DMS153 treated with DMSO at 0.1 percent for 48 hours (cell line): Measurements from ENCODE around the gene MMAA.
A peak's percentile ranks its signal among the peaks of the same experiment; 100 is the strongest.
"Not testable (repeated sequence)": the region's sequence is repeated elsewhere in the genome, so short reads cannot be mapped to it uniquely, and the experiment has no call there.

Experiments used
- DNase-seq: peaks from one replicate; lab custom pipeline; 2025; ENCODE audit not compliant: unreplicated experiment; lab: John Stamatoyannopoulos, UW

The MMAA gene

DNA sequence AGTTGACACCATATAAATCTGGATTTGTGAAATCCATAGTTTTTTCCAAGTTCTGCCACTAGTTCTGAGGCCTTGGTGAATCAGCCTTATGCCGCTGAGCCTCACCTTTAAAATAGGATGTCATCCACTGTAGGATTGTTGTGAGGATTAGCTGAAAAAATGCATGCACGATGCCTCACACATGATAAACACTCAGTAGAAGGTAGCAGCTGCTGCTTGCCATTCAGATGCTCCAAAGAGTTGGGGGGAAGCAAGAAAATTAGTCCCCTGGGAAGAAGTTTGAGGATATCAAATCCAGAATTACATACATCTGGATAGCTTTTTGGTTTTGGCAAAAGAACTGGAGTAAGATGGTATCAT is 7.4 kb downstream of the MMAA start:
- no peak for DNase-seq

DNA sequence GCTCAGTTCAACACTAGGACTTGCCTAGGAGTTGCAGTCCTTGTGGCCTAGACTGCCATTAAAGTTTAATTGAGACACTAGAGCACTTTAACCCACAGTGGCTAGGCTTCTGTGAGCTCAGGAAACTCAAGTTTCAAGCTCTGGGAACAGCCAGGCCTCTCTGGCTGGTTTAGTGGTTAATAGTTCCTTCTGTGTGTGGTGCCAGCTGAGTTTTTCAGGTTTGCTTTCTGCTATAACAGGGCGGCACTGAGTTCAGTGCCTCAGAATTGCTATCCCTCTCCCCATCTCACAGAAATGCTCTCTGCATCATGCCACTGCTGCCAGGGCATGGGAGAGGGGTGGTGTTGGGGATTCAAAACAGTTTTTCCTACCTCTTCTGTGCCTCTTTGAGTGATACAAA is 15.9 kb downstream of the MMAA start:
- no peak for DNase-seq

DNA sequence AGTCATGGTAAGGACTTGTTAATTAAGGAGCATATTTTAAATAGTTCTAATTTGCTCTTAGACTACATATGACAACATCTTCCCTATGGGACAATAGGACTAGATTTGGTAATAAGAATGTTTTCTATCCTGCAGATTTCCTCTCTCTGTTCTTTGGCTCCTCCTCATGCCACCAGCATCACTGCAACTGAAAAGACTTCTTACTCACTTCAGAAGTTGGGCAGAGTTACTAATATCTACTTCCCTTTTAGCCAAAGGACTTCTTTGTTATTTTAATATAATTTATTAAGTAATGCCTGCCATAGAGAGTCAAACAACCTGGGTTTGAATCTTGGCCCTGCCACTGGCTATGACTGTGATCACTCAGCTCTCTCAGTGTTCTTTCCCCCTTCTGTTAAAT is 16.4 kb downstream of the MMAA start:
- no peak for DNase-seq

DNA sequence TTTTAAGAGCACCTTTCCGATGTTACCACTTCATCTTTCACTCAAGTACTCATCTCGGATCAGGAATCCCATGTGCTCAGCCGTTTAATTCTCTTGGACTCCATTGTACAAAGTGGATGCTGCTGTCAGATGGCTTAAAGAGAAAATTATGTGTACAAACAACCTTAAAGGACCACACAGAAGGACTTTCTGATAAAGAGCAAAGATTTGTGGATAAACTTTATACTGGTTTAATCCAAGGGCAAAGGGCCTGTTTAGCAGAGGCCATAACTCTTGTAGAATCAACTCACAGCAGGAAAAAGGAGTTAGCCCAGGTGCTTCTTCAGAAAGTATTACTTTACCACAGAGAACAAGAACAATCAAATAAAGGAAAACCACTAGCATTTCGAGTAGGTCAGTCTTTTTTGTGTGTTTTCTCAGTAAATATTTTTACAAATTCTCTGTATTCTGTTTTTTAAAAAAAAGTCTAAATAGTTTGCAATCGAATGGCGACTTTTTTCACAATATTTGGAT is 20.1 kb downstream of the MMAA start:
- DNase-seq: no peak

DNA sequence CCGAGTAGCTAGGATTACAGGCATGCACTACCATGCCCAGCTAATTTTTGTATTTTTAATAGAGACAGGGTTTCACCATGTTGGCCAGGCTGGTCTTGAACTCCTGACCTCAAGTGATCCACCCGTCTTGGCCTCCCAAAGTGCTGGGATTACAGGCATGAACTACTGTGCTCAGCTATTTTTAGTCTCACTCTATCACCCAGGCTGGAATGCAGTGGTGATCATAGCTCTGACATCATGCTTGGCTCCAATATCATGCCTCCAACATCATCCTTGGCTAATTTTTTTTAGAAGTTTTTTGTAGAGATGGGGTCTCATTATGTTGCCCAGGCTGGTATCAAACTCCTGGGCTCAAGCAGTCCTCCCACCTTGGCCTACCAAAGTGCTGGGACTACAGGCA is 21.1 kb downstream of the MMAA start:
- not testable (repeated sequence) for DNase-seq

DNA sequence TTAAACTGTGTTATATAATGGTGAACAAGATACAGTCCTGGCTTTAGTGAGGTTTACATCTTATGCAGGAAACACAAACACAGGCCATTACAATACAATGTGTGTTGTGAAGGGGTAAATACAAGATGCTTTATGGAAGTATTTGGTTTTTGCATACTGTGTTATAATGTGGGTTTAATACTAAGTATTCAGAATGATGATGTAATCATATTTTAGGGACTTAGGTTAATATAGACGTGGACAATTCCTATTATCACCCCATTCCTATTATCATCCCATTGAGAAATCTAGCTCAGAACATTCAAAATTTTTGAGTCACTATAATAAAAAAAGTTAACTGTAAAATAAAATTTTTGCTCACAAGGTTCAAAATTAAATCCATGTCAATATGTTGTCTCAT is 24.1 kb downstream of the MMAA start:
- DNase-seq: no peak

DNA sequence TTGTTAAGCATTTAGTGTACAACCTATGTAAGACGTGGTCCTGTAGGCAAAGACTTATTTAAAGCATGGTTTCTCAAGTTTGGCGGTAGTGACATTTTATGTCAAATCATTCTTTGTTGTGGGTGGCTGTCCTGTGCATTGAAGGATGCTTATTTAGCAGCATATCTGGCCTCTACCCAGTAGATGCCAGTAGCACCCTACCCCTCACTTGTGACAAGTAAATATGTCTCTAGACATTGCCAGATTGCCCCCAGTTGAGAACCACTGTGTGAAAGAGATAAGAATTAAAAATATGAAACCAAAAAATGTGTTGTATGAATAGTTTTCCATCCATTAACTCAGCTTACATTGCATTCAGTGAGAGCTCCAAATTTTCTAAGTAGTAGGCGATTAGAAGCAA is 25.5 kb downstream of the MMAA start:
- no peak for DNase-seq

DNA sequence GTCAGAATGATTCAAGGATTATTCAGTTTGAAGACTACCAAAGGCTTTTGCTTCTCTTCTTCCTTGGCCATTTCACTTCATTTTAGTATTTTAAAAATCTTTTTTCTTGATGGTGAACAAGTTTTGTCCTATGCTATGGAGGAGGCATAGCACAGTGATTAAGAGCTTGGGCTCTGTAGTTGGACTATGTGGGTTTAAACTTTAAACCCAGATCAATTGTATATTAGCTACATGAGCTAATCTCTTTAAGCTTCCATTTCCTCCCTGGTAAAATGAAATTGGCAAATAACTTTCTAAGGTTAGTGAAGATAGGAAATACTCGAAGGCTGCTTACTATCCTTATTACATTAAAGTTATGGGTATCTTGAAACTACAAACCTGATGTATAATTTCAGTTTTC is 37.0 kb downstream of the MMAA start:
- DNase-seq: no peak

DNA sequence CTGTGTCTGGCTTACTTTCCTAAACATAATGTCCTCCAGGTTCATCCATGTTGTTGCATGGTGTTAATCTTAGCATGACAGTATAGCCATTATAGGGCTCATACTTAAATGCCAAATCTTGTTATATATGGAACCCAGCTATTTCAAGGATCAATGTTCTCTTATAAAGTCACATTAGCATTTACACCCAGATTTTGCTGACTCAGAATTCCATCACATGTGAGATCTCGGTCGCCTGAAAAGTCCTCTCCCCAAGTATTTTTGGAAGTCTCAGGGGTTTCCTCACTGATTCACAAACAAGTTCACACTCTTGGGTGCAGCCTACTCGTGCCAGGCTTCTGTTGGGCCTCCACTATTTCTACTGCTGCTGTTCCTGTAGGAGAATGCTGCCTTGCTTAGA is 40.9 kb downstream of the MMAA start:
- no peak for DNase-seq

DNA sequence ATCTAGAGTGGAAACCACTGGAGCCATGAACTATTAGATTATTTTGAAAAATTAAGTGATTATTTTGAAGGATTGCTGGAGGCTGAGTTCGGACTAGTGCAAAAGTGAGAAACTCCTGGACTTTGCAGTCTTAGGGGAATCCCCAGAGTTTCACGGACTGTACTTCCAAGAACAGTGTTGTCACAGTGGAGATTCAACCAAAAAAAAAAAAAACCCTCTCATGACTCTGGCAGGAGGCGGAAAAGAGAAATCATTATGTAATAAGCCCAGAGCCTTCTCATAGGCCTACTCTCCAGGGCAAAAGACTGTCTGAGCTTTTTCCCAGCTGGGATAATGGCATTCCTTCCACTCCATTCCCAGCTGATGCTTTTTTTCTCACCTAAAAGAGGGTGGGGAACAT is 44.0 kb downstream of the MMAA start:
- no peak for DNase-seq

DNA sequence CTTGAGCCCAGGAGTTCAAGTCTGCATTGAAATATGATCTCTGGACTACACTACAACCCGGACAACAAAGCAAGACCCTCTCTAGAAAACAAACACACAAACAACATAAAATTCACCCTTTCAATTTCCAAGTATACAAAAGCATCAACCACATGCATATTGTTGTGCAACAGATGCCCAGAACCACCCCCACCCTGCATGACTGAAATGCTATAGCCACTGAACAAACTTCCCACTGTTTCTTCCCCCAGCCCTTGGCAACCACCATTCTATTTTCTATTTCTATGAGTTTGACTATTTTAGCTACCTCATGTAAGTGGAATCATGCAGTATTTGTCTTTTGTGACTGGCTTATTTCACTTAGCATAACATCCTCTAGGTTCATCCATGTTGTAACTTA is 46.6 kb downstream of the MMAA start:
- no peak for DNase-seq

DNA sequence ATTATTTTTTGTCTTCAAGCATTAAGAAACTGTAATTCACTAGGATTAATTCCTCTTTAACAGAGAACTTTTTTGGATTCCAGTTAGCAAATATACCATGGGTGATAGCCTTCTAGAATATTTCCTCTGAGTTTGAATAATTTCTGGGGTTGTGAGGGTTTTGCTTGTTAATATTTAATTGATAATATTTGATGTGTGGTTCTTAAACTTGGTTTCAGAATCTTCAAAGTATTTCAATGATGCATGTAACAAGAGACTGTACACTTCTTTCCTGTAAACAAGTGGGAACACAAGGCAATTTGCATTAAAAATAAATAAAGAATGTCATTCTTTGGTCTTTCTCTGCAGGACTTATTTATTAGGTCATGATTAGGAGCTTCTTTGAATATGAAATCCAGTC is 51.2 kb downstream of the MMAA start:
- DNase-seq: no peak

DNA sequence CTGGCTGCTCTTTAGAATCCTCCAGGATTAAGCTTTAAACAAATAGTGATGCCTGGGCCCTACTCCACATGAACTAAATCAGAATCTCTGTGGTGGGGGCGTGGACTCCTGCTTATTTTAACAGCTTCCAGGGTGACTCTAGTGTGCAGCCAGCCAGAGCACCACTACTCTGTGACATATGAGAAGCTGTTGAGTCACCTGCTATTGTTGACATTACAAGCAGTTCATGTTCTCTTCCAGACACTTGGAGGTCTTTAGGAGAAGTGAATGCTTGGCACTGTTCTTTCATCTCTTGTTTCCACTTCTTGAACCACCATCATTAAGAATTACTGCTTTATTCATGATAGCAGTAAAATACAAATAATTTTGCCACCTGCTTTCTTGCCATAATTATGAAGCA is 60.3 kb downstream of the MMAA start:
- peak; percentile 54 for DNase-seq

DNA sequence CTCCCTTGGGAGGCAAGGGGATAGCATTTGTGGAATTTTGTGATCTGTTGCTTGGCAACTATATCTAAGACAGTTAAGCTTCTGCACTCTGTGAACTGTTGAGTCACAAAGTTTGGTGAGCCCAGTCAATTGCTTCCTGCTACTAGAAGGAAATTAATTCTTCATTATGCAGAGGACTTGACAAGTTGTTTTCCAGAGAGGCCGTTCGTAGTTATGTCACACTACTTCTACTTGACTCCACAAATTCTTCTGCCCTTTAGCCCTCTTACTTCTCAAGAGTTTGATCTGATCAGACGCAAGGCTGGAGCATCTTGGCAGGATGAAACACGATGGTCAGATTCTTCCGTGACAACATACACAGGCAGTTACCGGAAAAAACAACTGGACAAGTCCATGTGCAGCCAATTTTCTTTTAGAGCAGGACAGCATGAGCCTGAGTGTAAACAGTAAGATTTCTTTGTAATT is 60.8 kb downstream of the MMAA start, which contains the start of gene C4orf51:
Gene C4orf51, plus strand, starts transcription at position 156 of the 465 bp plus-strand sequence. Its CDS starts 58 bp downstream, at position 214.
- DNase-seq: no peak

DNA sequence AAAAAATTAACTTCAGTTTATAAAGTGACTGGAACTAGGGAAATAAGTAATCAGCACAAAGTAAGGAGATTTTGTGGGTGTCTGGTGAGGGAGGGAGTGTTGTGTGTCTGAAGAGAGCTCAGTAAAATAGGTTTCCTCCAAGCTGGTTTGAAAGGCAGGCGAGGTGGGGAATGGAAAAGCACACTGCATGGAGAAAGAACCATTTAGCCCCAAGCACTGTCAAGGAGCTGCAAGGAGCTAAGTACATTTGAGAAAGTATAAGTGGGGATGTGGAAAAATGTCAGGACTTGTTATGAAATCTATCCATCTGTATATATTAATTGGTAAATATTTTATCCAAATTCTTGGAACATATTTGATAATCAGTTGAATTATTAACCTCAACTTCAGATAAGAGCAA is 61.7 kb downstream of the MMAA start:
- DNase-seq: no peak

DNA sequence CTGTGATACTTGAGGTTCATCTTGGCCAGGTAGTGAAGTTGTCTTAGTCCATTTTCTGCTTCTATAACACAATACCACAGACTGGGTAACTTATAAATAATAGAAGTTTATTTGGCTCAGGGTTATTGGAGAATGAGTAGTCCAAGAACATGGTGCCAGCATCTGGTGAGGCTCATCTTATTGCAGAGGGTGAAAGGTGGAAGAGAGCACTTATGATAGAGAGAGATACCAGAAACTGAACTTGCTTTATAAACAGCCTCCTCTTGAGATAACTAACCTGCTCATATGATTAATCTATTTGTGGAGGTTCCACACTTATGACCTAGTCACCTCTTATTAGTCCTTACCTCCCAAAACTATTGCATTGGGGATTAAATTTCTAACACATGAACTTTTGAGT is 62.3 kb downstream of the MMAA start:
- DNase-seq: no peak

DNA sequence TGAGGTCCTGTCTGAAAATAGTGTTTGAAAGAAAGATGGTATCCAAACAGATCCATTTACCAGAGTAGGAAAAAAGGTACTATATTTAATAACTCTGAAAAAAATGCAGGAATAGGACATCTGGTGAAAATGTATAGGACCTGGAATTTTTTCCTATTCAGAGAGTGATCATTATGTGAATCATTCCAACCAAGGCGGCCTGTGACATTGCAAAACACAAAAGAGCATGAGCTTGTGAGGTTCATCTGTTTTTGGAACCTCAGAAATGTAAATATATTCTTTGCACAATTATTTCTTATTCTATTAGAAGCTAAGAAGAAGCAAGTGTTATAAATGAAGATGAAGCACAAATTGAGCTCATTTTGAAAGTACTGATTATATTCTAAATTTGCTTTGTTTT is 62.8 kb downstream of the MMAA start:
- DNase-seq: no peak

DNA sequence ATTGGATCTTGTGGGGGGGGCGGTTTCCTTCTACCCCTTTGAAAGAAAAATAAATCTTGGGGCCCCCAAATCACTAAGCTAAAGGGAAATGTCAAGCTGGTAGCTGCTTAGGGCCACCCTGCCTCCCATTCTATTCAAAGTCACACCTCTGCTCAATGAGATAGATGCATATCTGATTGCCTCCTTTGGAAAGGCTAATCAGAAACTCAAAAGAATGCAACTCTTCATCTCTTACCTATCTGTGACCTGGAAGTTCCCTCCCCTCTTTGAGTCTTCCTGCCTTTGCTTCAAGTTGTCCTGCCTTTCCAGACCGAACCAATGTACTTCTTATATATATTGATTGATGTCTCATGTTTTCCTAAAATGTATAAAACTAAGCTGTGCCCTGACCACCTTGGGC is 67.8 kb downstream of the MMAA start:
- no peak for DNase-seq

DNA sequence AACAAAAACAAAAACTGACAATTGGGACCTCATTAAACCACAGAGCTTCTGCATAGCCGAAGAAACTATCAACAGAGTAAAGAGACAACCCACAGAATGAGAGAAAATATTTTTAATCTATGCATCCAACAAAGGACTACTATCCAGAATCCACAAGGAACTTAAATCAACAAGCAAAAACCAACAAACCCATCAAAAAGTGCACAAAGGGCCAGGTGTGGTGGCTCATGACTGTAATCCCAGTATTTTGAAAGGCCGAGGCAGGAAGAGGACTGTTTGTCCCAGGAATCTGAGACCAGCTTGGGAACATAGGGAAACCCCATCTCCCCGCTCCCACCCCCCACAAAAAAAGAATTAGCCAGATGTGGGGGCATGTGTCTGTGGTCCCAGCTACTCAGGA is 71.4 kb downstream of the MMAA start:
- no peak for DNase-seq

DNA sequence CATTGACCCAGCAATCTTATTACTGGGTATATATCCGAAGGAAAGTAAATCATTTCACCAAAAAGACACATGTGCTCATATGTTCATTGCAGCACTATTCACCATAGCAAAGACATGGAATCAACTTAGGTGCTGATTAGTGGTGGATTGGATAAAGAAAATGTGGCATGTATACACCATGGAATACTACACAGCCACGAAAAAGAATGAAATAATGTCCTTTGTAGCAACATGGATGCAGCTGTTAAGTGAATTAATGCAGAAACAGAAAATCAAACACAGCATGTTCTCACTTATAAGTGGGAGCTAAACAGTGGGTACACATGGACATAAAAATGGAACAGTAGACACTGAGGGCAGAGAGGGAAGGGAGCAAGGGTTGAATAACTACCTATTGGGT is 72.2 kb downstream of the MMAA start:
- DNase-seq: not testable (repeated sequence)

DNA sequence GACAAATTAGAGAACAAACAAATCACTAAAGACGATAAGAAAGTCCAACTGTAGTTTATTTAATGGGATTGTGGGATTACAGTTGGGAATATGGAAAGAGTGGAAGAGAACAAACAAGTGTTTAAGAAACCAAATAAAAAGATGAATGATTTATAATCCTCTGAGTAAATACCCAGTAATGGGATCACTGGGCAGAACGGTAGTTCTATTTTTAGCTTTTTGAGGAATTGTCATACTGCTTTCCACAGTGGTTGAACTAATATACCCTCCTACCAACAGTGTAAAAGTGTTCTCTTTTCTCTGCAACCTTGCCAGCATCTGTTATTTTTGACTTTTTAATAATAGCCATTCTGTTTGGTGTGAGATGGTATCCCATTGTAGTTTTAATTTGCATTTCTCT is 75.7 kb downstream of the MMAA start:
- peak; percentile 21 for DNase-seq

DNA sequence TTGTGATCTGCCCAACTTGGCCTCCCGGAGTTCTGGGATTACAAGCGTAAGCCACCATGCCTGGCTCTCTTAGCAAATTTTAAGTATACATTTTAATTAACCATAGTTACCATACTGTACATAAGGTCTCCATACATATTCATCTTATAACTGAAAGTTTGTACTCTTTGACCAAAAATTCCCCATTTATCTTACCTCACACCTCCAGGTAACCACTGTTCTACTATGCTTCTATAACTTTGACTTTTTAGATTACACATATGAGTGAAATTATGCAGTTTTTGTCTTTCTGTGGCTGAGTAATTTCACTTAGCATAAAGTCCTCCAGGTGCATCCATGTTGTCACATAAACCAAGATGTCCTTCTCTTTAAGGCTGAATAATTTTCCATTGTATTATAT is 78.1 kb downstream of the MMAA start:
- DNase-seq: no peak

DNA sequence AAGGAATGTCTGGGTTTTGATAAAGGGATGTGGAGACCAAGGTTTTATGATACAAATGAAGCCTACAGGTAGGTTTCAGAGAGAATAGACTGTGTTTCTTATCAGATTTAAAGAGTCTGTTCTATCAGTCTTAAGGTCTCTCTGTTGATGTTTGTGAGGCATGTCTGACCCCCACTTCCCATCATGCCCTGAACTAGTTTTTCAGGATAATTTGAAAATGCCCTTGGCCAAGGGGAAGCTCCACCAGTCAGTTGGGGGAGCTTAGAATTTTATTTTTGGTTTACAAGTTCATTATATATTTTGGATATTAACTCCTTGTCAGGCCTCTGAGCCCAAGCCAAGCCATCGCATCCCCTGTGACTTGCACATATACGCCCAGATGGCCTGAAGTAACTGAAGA is 79.3 kb downstream of the MMAA start:
- no peak for DNase-seq
